ENCODE results near the gene ARHGEF11.

The ARHGEF11 gene

GRCh38 chr1:156893048-156893953, 152.2 kb downstream of the ARHGEF11 start, which contains the start of gene PEAR1:
Gene PEAR1, plus strand, starts transcription at chr1:156893718. Its CDS starts 10,209 bp downstream, at chr1:156903927.
- DNase-seq = no peak

- peak; percentile 9 to 62 for DNase-seq
Observed at GRCh38 chr1:156892190-156893047, 153.1 kb downstream of the ARHGEF11 start.

- peak; percentile 43 to 44 for DNase-seq
Observed at GRCh38 chr1:156889802-156890580, 155.6 kb downstream of the ARHGEF11 start.

GRCh38 chr1:156887734-156888133, 157.8 kb downstream of the ARHGEF11 start:
- no peak for DNase-seq

GRCh38 chr1:156887317-156887716, 158.2 kb downstream of the ARHGEF11 start:
- no peak for DNase-seq

GRCh38 chr1:156886583-156887281, 158.8 kb downstream of the ARHGEF11 start:
- DNase-seq = no peak

GRCh38 chr1:156885880-156886355, 159.6 kb downstream of the ARHGEF11 start:
- no peak for DNase-seq

- no peak for DNase-seq
Observed at GRCh38 chr1:156885314-156885713, 160.2 kb downstream of the ARHGEF11 start.

Data from SW 1271 (cell line).